Common myeloid progenitor, CD34-positive (primary cell): ENCODE results near the gene KCNK16.

Experiments used
- CTCF ChIA-PET: fragments of 350-600 bp; sonication (Branson Sonifier 250); formaldehyde crosslinking; loops from one replicate; lab custom pipeline; 2021; ENCODE audit warnings: antibody characterized with exemption; lab: Charles Lee
- POLR2A ChIA-PET: fragments of 350-600 bp; sonication (Branson Sonifier 250); formaldehyde crosslinking; loops from one replicate; lab custom pipeline; 2021; ENCODE audit warnings: antibody characterized with exemption; lab: Charles Lee
- DNase-seq, 3 donors: peaks; one replicate each; pipeline versions ENCODE4 v3.0.0 to v3.0.0-alpha.2; 2013
- H3K27ac ChIP-seq, 2 experiments: 1 replicate in 1 of 2; 2 replicates in 1 of 2; pipeline ENCODE4 v1.7.0; 2013; ENCODE audit warnings: inconsistent platforms in 2 of 2, low read length in 2 of 2, mild to moderate bottlenecking in 2 of 2, low read depth in 1 of 2, moderate library complexity in 1 of 2; ENCODE audit not compliant: severe bottlenecking in 2 of 2, insufficient read depth in 1 of 2, poor library complexity in 1 of 2
- H3K27me3 ChIP-seq, 5 experiments: replicated peaks in 2 of 5; 1 replicate in 3 of 5; 2 replicates in 2 of 5; pipeline versions ENCODE4 v1.6.1 to v1.7.0; 2013; ENCODE audit warnings: low read length in 4 of 5, mild to moderate bottlenecking in 2 of 5, moderate library complexity in 2 of 5, inconsistent platforms in 1 of 5; ENCODE audit not compliant: insufficient read depth in 5 of 5, control insufficient read depth in 4 of 5
- H3K36me3 ChIP-seq, 4 experiments: 1 replicate in 2 of 4; 2 replicates in 2 of 4; pipeline versions ENCODE4 v1.6.1 to v1.7.0; 2013; ENCODE audit warnings: low read length in 3 of 4, control low read depth in 1 of 4, mild to moderate bottlenecking in 1 of 4; ENCODE audit not compliant: control insufficient read depth in 4 of 4, insufficient read depth in 4 of 4
- H3K4me1 ChIP-seq, 4 experiments: 1 replicate in 3 of 4; 2 replicates in 1 of 4; pipeline versions ENCODE4 v1.6.1 to v1.7.1; 2013; ENCODE audit warnings: low read length in 3 of 4, mild to moderate bottlenecking in 3 of 4, control low read depth in 1 of 4, inconsistent platforms in 1 of 4, moderate library complexity in 1 of 4; ENCODE audit not compliant: control insufficient read depth in 4 of 4, insufficient read depth in 4 of 4; ENCODE audit errors: control extremely low read depth in 1 of 4
- H3K4me3 ChIP-seq, 7 experiments: 1 replicate in 4 of 7; 2 replicates in 3 of 7; pipeline versions ENCODE4 v1.5.1 to v1.7.0; 2013; ENCODE audit warnings: mild to moderate bottlenecking in 7 of 7, low read length in 6 of 7, moderate library complexity in 6 of 7, inconsistent platforms in 2 of 7, low read depth in 2 of 7, control low read depth in 1 of 7; ENCODE audit not compliant: insufficient read depth in 4 of 7, control insufficient read depth in 1 of 7; ENCODE audit errors: extremely low read depth in 1 of 7
- H3K9me3 ChIP-seq, 5 experiments: 1 replicate in 4 of 5; 2 replicates in 1 of 5; pipeline versions ENCODE4 v1.6.1 to v1.7.1; 2013; ENCODE audit warnings: low read length in 4 of 5, mild to moderate bottlenecking in 2 of 5, inconsistent platforms in 1 of 5, low read depth in 1 of 5, moderate library complexity in 1 of 5; ENCODE audit not compliant: control insufficient read depth in 4 of 5, insufficient read depth in 2 of 5; ENCODE audit errors: control extremely low read depth in 1 of 5
- WGBS: methylation state at CpG from one replicate; pipeline ENCODE4 v1.1.5; 2013; ENCODE audit not compliant: insufficient coverage; 5-methylcytosine and 5-hydroxymethylcytosine counted together

KCNK16 gene

DNA sequence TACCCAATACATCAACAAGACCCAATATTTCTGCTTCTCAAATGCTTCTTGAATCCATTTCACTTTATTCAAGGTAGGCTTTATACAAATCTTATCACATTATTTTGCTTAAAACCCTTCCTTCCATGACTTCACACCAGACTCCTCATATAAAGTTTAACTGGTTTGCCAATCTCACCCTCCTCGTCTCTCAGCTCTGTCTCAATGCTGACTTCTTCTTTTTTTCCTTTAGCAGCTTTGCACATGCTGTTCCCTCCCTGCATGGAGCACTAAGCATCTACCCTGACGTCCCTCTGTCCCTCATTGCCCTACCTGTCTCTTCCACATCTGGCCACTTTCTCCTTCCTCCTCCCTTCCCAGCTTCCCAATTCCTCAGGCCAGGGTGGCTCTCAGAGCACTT, 39.7 kb downstream of the KCNK16 start:
- 62% methylated on average over 2 of the region's 2 CpGs for WGBS
- CTCF ChIA-PET, result interaction anchor here (0.7 to 1.2 kb wide), 4 partner anchors 16 to 118 kb away, joined by 3 to 6 read pairs (median 3); no protein-coding TSS in a partner anchor
- Histone ChIP-seq H3K27ac (no peak overlapping the region), H3K4me1 (peaks cover 0 to 7% (median 7%) of the 10 kb centered on the region in 4 experiments), H3K36me3 (no peaks in the 10 kb centered on the region), H3K27me3 (peaks cover 0 to 7% (median 0%) of the 10 kb centered on the region in 5 experiments), H3K9me3 (no peaks in the 10 kb centered on the region), H3K4me3 (no peak overlapping the region)
- POLR2A ChIA-PET, result no interaction called here
- no peak for DNase-seq

DNA sequence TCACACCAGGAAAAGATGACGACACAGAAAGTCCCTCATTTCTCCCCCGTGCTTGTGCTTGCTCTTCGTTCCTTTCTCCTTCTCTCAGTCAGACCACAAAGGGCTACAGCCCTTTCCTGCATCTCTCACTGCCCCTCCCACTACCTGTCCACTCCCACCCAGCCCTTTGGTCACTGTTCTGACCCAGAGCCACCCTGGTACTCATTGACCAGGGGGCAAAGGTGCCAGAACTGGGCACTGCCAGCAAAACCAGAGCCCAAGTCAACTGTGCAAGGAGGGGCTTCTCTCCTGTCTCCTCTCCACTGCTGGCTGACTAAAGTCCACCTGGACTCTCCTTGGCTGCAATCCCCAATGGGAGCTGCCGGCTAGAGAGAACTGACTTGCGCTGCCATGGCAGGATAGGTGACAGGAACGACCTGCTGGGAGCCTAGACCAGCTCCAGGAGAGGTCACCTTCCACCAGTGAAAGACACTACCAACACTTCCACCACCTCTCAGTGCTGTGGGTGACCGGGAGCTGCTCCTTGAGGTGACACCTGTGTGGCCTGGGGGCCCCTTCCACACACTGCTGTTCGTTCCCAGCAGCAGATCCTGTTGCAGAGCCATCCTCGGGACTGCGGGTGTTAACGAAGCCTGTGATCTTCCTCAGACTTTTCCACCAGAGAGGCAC, 41.1 kb downstream of the KCNK16 start:
- peaks cover 0 to 7% (median 7%) of the 10 kb centered on the region in 4 experiments for H3K4me1 ChIP-seq
- H3K4me3 ChIP-seq, result no peak overlapping the region
- H3K9me3 ChIP-seq, result no peaks in the 10 kb centered on the region
- peaks cover 0 to 7% (median 0%) of the 10 kb centered on the region in 5 experiments for H3K27me3 ChIP-seq
- CTCF ChIA-PET, result interaction anchor here (1.2 kb wide), 1 partner anchor 14 kb away, joined by 3 read pairs; no protein-coding TSS in a partner anchor
- H3K36me3 ChIP-seq, result no peaks in the 10 kb centered on the region
- WGBS, result 86% methylated on average over 7 of the region's 11 CpGs
- no peak for DNase-seq
- H3K27ac ChIP-seq, result no peak overlapping the region
- POLR2A ChIA-PET, result no interaction called here

DNA sequence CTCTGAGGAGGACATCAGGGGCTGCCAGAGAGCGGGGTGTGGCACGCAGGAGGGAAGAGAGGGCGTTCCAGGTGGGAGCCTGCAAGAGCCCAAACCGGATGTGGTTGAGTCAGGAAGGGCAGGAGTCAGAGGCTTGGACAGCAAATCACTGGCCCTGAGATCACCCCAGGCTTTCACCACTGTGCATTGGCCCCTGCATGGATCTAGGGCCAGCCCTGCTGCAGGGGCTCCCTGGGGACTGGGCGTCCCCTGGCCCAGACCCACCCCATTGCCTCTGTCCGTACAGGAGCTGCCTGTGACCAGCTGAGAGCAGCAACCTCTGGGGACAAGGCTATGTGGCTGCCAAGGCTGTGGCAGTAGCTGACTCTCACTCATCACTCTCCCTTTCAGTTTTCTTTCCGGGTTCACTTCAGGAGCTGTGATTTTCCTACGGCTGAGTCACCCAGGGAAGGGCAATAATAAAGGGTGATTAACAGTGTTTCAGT, 42.2 kb downstream of the KCNK16 start:
- Histone ChIP-seq H3K27me3 (peaks cover 0 to 7% (median 0%) of the 10 kb centered on the region in 5 experiments), H3K4me1 (peaks cover 0 to 7% (median 7%) of the 10 kb centered on the region in 4 experiments), H3K27ac (no peak overlapping the region), H3K4me3 (no peak overlapping the region), H3K36me3 (no peaks in the 10 kb centered on the region), H3K9me3 (no peaks in the 10 kb centered on the region)
- ChIA-PET POLR2A (no interaction called here), CTCF (no interaction called here)
- no peak for DNase-seq
- WGBS, result 43% methylated on average over 6 of the region's 8 CpGs

DNA sequence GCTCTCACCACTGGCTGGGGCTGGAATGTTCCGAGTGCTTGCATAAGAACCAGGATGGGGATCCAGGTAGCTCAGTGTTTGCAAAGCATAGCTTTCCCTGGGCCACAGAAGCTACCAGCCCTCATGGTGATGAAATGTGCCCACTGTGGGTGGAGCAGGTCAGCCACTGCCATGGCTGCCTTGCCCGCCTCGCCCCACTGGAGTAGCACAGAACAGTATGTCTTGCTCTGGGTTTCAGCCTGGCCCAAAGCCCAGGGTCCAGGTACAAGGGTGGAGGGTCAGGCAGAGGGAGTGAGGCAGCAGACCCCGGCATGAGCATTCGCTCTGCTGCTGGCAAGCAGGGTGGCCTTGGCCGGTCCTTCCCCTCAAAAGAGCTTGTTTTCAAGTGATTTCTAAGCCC, 43.0 kb downstream of the KCNK16 start:
- no peak for DNase-seq
- no peak overlapping the region for H3K4me3 ChIP-seq
- H3K4me1 ChIP-seq, result peaks cover 0 to 7% (median 7%) of the 10 kb centered on the region in 4 experiments
- POLR2A ChIA-PET, result no interaction called here
- H3K36me3 ChIP-seq, result no peaks in the 10 kb centered on the region
- WGBS, result 97% methylated on average over 6 of the region's 6 CpGs
- no peaks in the 10 kb centered on the region for H3K9me3 ChIP-seq
- CTCF ChIA-PET, result no interaction called here
- H3K27ac ChIP-seq, result no peak overlapping the region
- peaks cover 0 to 7% (median 0%) of the 10 kb centered on the region in 5 experiments for H3K27me3 ChIP-seq

DNA sequence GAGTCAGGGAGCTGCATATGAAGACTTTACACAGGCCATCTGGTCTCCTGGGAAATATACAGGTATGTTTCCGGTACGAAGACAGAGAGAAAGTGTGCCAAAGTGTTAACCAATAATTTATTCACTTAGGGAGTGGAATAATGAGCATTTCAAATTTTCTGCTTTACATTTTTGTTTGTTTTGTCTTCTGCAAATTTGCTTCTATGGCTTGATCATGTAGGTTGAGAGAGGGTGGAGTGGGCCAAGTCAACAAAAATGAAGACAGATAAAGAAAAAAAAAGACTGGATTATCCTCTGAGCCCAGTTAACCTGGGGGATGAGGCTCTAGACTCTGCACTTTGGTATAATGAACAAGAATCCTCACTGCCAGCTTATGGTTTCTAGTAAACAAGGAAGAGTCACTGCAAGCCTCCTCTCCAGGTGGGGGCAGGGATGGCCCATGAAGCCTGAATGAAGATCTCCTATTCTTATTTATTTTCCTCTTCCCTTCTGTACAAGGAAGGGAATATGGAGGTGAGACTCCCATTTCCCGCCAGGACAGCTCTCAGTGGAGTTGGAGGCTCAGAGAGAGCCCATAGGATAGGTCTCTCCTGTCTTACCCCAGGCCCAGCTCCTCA, 46.0 kb downstream of the KCNK16 start:
- CTCF ChIA-PET, result no interaction called here
- no peaks in the 10 kb centered on the region for H3K36me3 ChIP-seq

DNA sequence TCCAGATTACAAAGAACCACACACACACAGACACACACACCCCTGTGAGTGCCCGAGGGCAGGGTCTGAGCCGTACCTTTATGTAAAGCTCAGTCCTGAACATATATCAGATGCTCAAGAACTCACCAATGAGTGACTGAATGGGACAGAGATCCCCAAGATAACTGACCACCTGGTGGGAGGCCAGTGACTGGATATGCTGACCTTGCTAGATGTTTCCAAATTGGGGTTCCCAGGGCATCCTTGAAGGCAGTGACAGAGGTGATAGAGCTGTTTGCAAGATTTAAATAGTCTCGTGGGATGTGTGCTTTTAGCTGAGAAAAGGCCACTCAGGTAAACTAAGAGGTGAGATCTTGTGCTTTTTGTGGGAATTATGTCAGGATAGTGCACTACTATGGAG, 47.6 kb downstream of the KCNK16 start:
- H3K4me1 ChIP-seq, result peaks cover 0 to 2% (median under 1%) of the 10 kb centered on the region in 4 experiments
- H3K27me3 ChIP-seq, result peaks cover 0 to 2% (median 0%) of the 10 kb centered on the region in 5 experiments
- H3K9me3 ChIP-seq, result no peaks in the 10 kb centered on the region
- no peak overlapping the region for H3K4me3 ChIP-seq
- no peak overlapping the region for H3K27ac ChIP-seq
- no peaks in the 10 kb centered on the region for H3K36me3 ChIP-seq
- POLR2A ChIA-PET, result no interaction called here
- 100% methylated on average over 2 of the region's 3 CpGs for WGBS
- no peak for DNase-seq
- CTCF ChIA-PET, result interaction anchor here (0.8 kb wide), 1 partner anchor 72 kb away, joined by 3 read pairs; no protein-coding TSS in a partner anchor

More for the DNA sequence above, 46.0 kb downstream of the KCNK16 start:
- DNase-seq, result no peak
- H3K27me3 ChIP-seq, result peaks cover 0 to 7% (median 0%) of the 10 kb centered on the region in 5 experiments
- no CpG with 5 or more reads among the region's 3 CpGs for WGBS
- peaks cover 0 to 7% (median 7%) of the 10 kb centered on the region in 4 experiments for H3K4me1 ChIP-seq
- POLR2A ChIA-PET, result no interaction called here
- no peaks in the 10 kb centered on the region for H3K9me3 ChIP-seq
- H3K27ac ChIP-seq, result no peak overlapping the region
- no peak overlapping the region for H3K4me3 ChIP-seq

DNA sequence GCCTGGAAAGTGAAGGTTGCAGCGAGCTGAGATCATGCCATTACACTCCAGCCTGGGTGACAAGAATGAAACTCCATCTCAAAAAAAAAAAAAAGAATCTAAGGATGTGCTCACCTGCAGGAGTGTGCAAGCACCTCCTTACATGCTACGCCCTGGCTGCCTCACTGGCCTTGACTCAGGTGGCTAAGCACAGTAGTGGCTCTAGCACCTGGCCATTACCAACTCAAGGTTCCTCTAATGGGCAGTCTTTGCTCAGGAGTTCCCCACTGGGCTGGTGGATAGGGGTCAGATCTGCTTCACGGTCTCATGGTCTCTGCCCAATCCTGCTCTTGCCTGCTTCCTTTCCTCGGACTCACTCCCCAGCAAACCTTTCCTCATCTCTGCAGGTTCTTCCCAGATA, 48.0 kb downstream of the KCNK16 start:
- WGBS, result 85% methylated on average over 4 of the region's 4 CpGs
- Histone ChIP-seq H3K4me1 (no peaks in the 10 kb centered on the region), H3K27me3 (peaks cover 0 to 2% (median 0%) of the 10 kb centered on the region in 5 experiments), H3K9me3 (no peaks in the 10 kb centered on the region), H3K4me3 (no peak overlapping the region), H3K27ac (no peak overlapping the region), H3K36me3 (no peaks in the 10 kb centered on the region)
- ChIA-PET POLR2A (no interaction called here), CTCF (interaction anchor here (0.8 kb wide), 1 partner anchor 279 kb away, joined by 3 read pairs; no protein-coding TSS in a partner anchor)
- no peak for DNase-seq
